Inflammatory macrophage (primary cell): Measurements from ENCODE around the gene FKBP10.
"Not testable (repeated sequence)": the region's sequence is repeated elsewhere in the genome, so short reads cannot be mapped to it uniquely, and the experiment has no call there.

Source experiments
- DNase-seq, 2 donors: peaks; one replicate each; pipeline ENCODE4 v3.0.0-alpha.2; 2020 to 2022
- total RNA-seq, 18 experiments: gene quantifications; one replicate each; lab custom pipeline; 2026; ENCODE audit warnings: mixed read lengths in 6 of 18, inconsistent platforms in 2 of 18; lab: John Stamatoyannopoulos, UW

FKBP10 gene
- 0 to 0.36 (median 0.03) reads per million in 18 experiments for total RNA-seq

- no peak for DNase-seq
Measured at GRCh38 chr17:41812381-41813151, at the start of gene FKBP10. FKBP10 (plus strand) TSS chr17:41813004; CDS start chr17:41813035, 31 bp downstream.

- DNase-seq: no peak
Measured at GRCh38 chr17:41763327-41763726, 49.5 kb upstream of the FKBP10 start.

- no peak for DNase-seq
Measured at GRCh38 chr17:41766135-41766534, 46.7 kb upstream of the FKBP10 start.

GRCh38 chr17:41767324-41768042, 45.3 kb upstream of the FKBP10 start:
- DNase-seq: no peak

GRCh38 chr17:41768682-41769288, 44.0 kb upstream of the FKBP10 start:
- no peak for DNase-seq

- no peak for DNase-seq
Measured at GRCh38 chr17:41769346-41769862, 43.4 kb upstream of the FKBP10 start.

- no peak for DNase-seq
Measured at GRCh38 chr17:41769985-41770384, 42.8 kb upstream of the FKBP10 start.

- no peak for DNase-seq
Measured at GRCh38 chr17:41771389-41772206, 41.2 kb upstream of the FKBP10 start.

GRCh38 chr17:41772218-41772585, 40.6 kb upstream of the FKBP10 start:
- no peak for DNase-seq

GRCh38 chr17:41772586-41773189, 40.1 kb upstream of the FKBP10 start:
- DNase-seq: no peak

- DNase-seq: no peak
Measured at GRCh38 chr17:41773190-41773588, 39.6 kb upstream of the FKBP10 start.

- no peak for DNase-seq
Measured at GRCh38 chr17:41773731-41774193, 39.0 kb upstream of the FKBP10 start.

GRCh38 chr17:41775394-41776226, 37.2 kb upstream of the FKBP10 start:
- no peak for DNase-seq

- not testable (repeated sequence) for DNase-seq
Measured at GRCh38 chr17:41776262-41776900, 36.4 kb upstream of the FKBP10 start.

- DNase-seq: no peak
Measured at GRCh38 chr17:41777157-41777573, 35.6 kb upstream of the FKBP10 start.

- no peak for DNase-seq
Measured at GRCh38 chr17:41777574-41778188, 35.1 kb upstream of the FKBP10 start.

GRCh38 chr17:41779954-41780353, 32.9 kb upstream of the FKBP10 start:
- DNase-seq: no peak

GRCh38 chr17:41781404-41782110, 31.2 kb upstream of the FKBP10 start:
- no peak for DNase-seq

- DNase-seq: no peak
Measured at GRCh38 chr17:41782142-41782541, 30.7 kb upstream of the FKBP10 start.
